Neuronal stem cell (in vitro differentiated cells): ENCODE results near the gene PIK3R1.
A peak's percentile ranks its signal among the peaks of the same experiment; 100 is the strongest.

Source experiments
- DNase-seq: peaks from one replicate; pipeline ENCODE4 v3.0.0-alpha.2; 2013; ENCODE audit warnings: low spot score
- H2AFZ ChIP-seq: one replicate; pipeline ENCODE4 v1.6.1; 2013; ENCODE audit warnings: mild to moderate bottlenecking, low read length, inconsistent platforms
- H2AK5ac ChIP-seq: 2 replicates; pipeline ENCODE4 v1.6.1; 2013; ENCODE audit warnings: low read depth, mild to moderate bottlenecking, inconsistent platforms, low read length, moderate library complexity, mixed read lengths
- H2BK120ac ChIP-seq: 2 replicates; pipeline ENCODE4 v1.6.1; 2013; ENCODE audit warnings: low read depth, mild to moderate bottlenecking, inconsistent platforms, low read length, moderate library complexity, mixed read lengths
- H2BK12ac ChIP-seq: one replicate; pipeline ENCODE4 v1.6.1; 2013; ENCODE audit warnings: low read length, inconsistent platforms
- H2BK15ac ChIP-seq: 2 replicates; pipeline ENCODE4 v1.6.1; 2013; ENCODE audit warnings: mild to moderate bottlenecking, low read length, inconsistent platforms, mixed read lengths
- H2BK5ac ChIP-seq: one replicate; pipeline ENCODE4 v1.6.1; 2013; ENCODE audit warnings: inconsistent platforms, mild to moderate bottlenecking, low read length, moderate library complexity
- H3K14ac ChIP-seq: one replicate; pipeline ENCODE4 v1.6.1; 2013; ENCODE audit warnings: low read length, inconsistent platforms
- H3K18ac ChIP-seq: 2 replicates; pipeline ENCODE4 v1.6.1; 2013; ENCODE audit warnings: low read length, inconsistent platforms
- H3K23ac ChIP-seq: 2 replicates; pipeline ENCODE4 v1.6.1; 2013; ENCODE audit warnings: low read depth, mild to moderate bottlenecking, mixed read lengths, low read length, inconsistent platforms; ENCODE audit not compliant: poor library complexity
- H3K27ac ChIP-seq: replicated peaks from 3 replicates; pipeline ENCODE4 v1.5.1; 2013; ENCODE audit warnings: low read length, inconsistent platforms
- H3K27me3 ChIP-seq, 3 experiments: 2 replicates each; pipeline ENCODE4 v1.6.1; 2013; ENCODE audit warnings: low read length in 3 of 3, mild to moderate bottlenecking in 2 of 3, inconsistent platforms in 1 of 3, low read depth in 1 of 3, mixed read lengths in 1 of 3, moderate library complexity in 1 of 3; ENCODE audit not compliant: control insufficient read depth in 3 of 3, insufficient read depth in 3 of 3
- H3K36me3 ChIP-seq, 2 donors: replicated peaks in 1 of 2; 2 replicates each; pipeline ENCODE4 v1.6.1; 2013; ENCODE audit warnings: low read length in 2 of 2; ENCODE audit not compliant: control insufficient read depth in 2 of 2, insufficient read depth in 2 of 2
- H3K4ac ChIP-seq: 2 replicates; pipeline ENCODE4 v1.6.1; 2013; ENCODE audit warnings: inconsistent platforms, mild to moderate bottlenecking, low read length, moderate library complexity
- H3K4me1 ChIP-seq, 2 donors: 1 replicate in 1 of 2; 2 replicates in 1 of 2; pipeline ENCODE4 v1.6.1; 2013; ENCODE audit warnings: low read length in 2 of 2, low read depth in 1 of 2; ENCODE audit not compliant: control insufficient read depth in 2 of 2, insufficient read depth in 1 of 2
- H3K4me2 ChIP-seq: one replicate; pipeline ENCODE4 v1.6.1; 2013; ENCODE audit warnings: mild to moderate bottlenecking, low read length, inconsistent platforms; ENCODE audit not compliant: insufficient read depth, poor library complexity, severe bottlenecking
- H3K4me3 ChIP-seq, 2 donors: 2 replicates each; pipeline ENCODE4 v1.5.1; 2013; ENCODE audit warnings: low read length in 2 of 2, mild to moderate bottlenecking in 2 of 2, inconsistent platforms in 1 of 2, moderate library complexity in 1 of 2
- H3K79me1 ChIP-seq: one replicate; pipeline ENCODE4 v1.6.1; 2013; ENCODE audit warnings: low read depth, mild to moderate bottlenecking, inconsistent platforms, low read length, moderate library complexity
- H3K9ac ChIP-seq: one replicate; pipeline ENCODE4 v1.6.1; 2013; ENCODE audit warnings: mild to moderate bottlenecking, low read depth, low read length, inconsistent platforms; ENCODE audit not compliant: poor library complexity
- H3K9me3 ChIP-seq, 2 donors: replicated peaks in 1 of 2; 2 replicates each; pipeline versions ENCODE3 to v1.6.1; 2013; ENCODE audit warnings: low read length in 2 of 2, mild to moderate bottlenecking in 2 of 2, inconsistent platforms in 1 of 2, low read depth in 1 of 2, mixed read lengths in 1 of 2, moderate library complexity in 1 of 2; ENCODE audit not compliant: control insufficient read depth in 2 of 2, insufficient read depth in 1 of 2
- H4K8ac ChIP-seq: one replicate; pipeline ENCODE4 v1.6.1; 2013; ENCODE audit warnings: low read depth, mild to moderate bottlenecking, inconsistent platforms, low read length, moderate library complexity
- H4K91ac ChIP-seq: one replicate; pipeline ENCODE4 v1.6.1; 2013; ENCODE audit warnings: low read length, low read depth, mild to moderate bottlenecking, inconsistent platforms; ENCODE audit not compliant: poor library complexity
- WGBS, 2 donors: extraction: QIAGEN DNeasy Blood & Tissue Kit; methylation state at CpG; one replicate each; pipeline ENCODE4 v1.1.7; 2013; ENCODE audit warnings: missing lambda C conversion rate in 2 of 2, mixed read lengths in 1 of 2; ENCODE audit not compliant: insufficient read length in 2 of 2, insufficient replicate concordance in 1 of 2; ENCODE audit errors: extremely low coverage in 2 of 2; 5-methylcytosine and 5-hydroxymethylcytosine counted together

The PIK3R1 gene

GRCh38 chr5:68220260-68220659 is 4.7 kb downstream of the PIK3R1 start:
- Histone ChIP-seq H2BK12ac (peak overlapping the region; percentile 8), H2AFZ (no peak overlapping the region), H3K23ac (no peak overlapping the region), H3K9ac (no peak overlapping the region), H3K4me3 (peak overlapping the region in 1 of 2 donors; percentile 37), H3K27me3 (no peaks in the 10 kb centered on the region), H2AK5ac (no peak overlapping the region), H3K36me3 (peaks cover 3 to 17% of the 10 kb centered on the region in 2 donors), H3K27ac (no peak overlapping the region), H4K8ac (no peak overlapping the region), H4K91ac (peak overlapping the region; percentile 93), H3K18ac (peak overlapping the region; percentile 27), H2BK5ac (no peak overlapping the region), H3K4me1 (peaks cover 2 to 5% of the 10 kb centered on the region in 2 donors), H2BK15ac (no peak overlapping the region), H2BK120ac (no peak overlapping the region), H3K14ac (no peak overlapping the region), H3K4ac (no peak overlapping the region), H3K4me2 (no peak overlapping the region), H3K79me1 (peaks cover 7% of the 10 kb centered on the region), H3K9me3 (peaks cover 3 to 13% of the 10 kb centered on the region in 2 donors)
- no CpG with 5 or more reads among the region's 7 CpGs for WGBS, 2 donors
- no peak for DNase-seq

DNA sequence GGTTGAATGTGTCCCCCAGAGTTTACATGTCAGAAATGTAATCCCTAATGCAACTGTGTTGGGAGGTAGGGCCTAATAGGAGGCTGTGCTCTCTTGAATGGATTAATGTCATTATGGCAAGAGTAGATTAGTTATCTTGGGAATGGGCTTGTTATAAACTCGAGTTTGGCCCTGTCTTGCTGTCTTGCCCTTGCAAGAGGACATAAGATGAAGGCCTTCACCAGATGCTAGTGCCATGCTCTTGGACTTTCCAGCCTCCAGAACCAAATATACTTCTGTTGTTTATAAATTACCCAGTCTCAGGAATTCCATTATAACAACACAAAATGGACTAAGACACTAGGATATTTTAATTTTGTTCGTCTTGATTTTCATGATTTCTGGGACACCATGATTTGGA is 5.4 kb downstream of the PIK3R1 start:
- H3K36me3 ChIP-seq: peaks cover 3 to 24% of the 10 kb centered on the region in 2 donors
- H2BK5ac ChIP-seq: no peak overlapping the region
- H3K27me3 ChIP-seq: no peaks in the 10 kb centered on the region
- H3K23ac ChIP-seq: no peak overlapping the region
- H3K4me1 ChIP-seq: peaks cover 3 to 5% of the 10 kb centered on the region in 2 donors
- no peak overlapping the region for H3K4me2 ChIP-seq
- no peak overlapping the region for H2AK5ac ChIP-seq
- no peak overlapping the region for H4K91ac ChIP-seq
- H3K9ac ChIP-seq: no peak overlapping the region
- no CpG with 5 or more reads among the region's 2 CpGs for WGBS, 2 donors
- H3K4me3 ChIP-seq: no peak overlapping the region
- no peak overlapping the region for H4K8ac ChIP-seq
- H3K27ac ChIP-seq: no peak overlapping the region
- H3K14ac ChIP-seq: no peak overlapping the region
- H2BK120ac ChIP-seq: no peak overlapping the region
- DNase-seq: no peak
- H2BK12ac ChIP-seq: no peak overlapping the region
- no peak overlapping the region for H3K18ac ChIP-seq
- no peak overlapping the region for H2AFZ ChIP-seq
- H3K4ac ChIP-seq: no peak overlapping the region
- H3K79me1 ChIP-seq: peaks cover 8% of the 10 kb centered on the region
- peaks cover 3 to 13% of the 10 kb centered on the region in 2 donors for H3K9me3 ChIP-seq
- H2BK15ac ChIP-seq: no peak overlapping the region

DNA sequence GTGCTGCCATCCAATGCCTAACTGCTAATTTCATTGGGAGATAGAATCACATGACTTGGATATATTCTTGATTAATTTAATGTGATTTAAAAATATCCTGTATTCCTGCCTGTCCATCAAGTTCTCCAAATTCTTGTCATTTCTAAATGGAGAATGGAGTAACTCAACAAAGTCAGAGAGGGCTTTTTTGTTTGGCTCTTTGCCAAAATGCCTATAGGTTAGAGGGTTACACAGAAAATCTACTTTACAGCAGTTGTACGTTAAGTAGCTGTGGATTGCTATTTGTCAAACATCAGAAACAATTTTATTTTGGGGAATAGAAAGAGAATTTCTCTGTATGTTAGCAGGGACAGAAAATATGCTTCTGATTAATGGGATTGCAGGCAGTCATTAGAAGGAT is 5.9 kb downstream of the PIK3R1 start:
- H2BK120ac ChIP-seq: no peak overlapping the region
- no peak overlapping the region for H3K14ac ChIP-seq
- H4K91ac ChIP-seq: no peak overlapping the region
- H3K18ac ChIP-seq: no peak overlapping the region
- H3K27ac ChIP-seq: no peak overlapping the region
- H3K4me1 ChIP-seq: peaks cover 3 to 5% of the 10 kb centered on the region in 2 donors
- peaks cover 6% of the 10 kb centered on the region for H3K79me1 ChIP-seq
- no peak overlapping the region for H2BK12ac ChIP-seq
- H2AK5ac ChIP-seq: no peak overlapping the region
- no peak overlapping the region for H4K8ac ChIP-seq
- no peak overlapping the region for H2BK15ac ChIP-seq
- no peak overlapping the region for H3K4ac ChIP-seq
- DNase-seq: no peak
- H3K23ac ChIP-seq: no peak overlapping the region
- H2BK5ac ChIP-seq: no peak overlapping the region
- peaks cover 7 to 29% of the 10 kb centered on the region in 2 donors for H3K36me3 ChIP-seq
- H3K9me3 ChIP-seq: peaks cover 3 to 13% of the 10 kb centered on the region in 2 donors
- no peak overlapping the region for H3K4me2 ChIP-seq
- no peaks in the 10 kb centered on the region for H3K27me3 ChIP-seq
- no peak overlapping the region for H3K4me3 ChIP-seq
- no peak overlapping the region for H3K9ac ChIP-seq
- no CpG with 5 or more reads among the region's 1 CpG for WGBS, 2 donors
- no peak overlapping the region for H2AFZ ChIP-seq

GRCh38 chr5:68222310-68222709 is 6.8 kb downstream of the PIK3R1 start:
- Histone ChIP-seq H3K27me3 (no peaks in the 10 kb centered on the region), H3K4me1 (peaks cover 3 to 5% of the 10 kb centered on the region in 2 donors), H3K4me2 (no peak overlapping the region), H4K8ac (no peak overlapping the region), H3K4ac (no peak overlapping the region), H3K23ac (no peak overlapping the region), H3K36me3 (peaks cover 13 to 37% of the 10 kb centered on the region in 2 donors), H3K9me3 (peaks cover 3 to 13% of the 10 kb centered on the region in 2 donors), H2AK5ac (no peak overlapping the region), H2BK120ac (no peak overlapping the region), H4K91ac (no peak overlapping the region), H3K79me1 (peaks cover 6% of the 10 kb centered on the region), H3K27ac (no peak overlapping the region), H2BK12ac (no peak overlapping the region), H2BK15ac (no peak overlapping the region), H2AFZ (no peak overlapping the region), H2BK5ac (no peak overlapping the region), H3K9ac (no peak overlapping the region), H3K4me3 (no peak overlapping the region), H3K18ac (no peak overlapping the region), H3K14ac (no peak overlapping the region)
- DNase-seq: no peak
- WGBS, 2 donors: no CpG with 5 or more reads among the region's 3 CpGs
